Stimulated activated CD8-positive, alpha-beta memory T cell treated with anti-CD3 and anti-CD28 coated beads, Interleukin-15, amount 100 ng/mL, for 24 hours (primary cell): ENCODE results near the gene HSPA1A.
"Not testable (repeated sequence)": the region's sequence is repeated elsewhere in the genome, so short reads cannot be mapped to it uniquely, and the experiment has no call there.

ENCODE experiments used
- DNase-seq: peaks from one replicate; pipeline ENCODE4 v3.0.0-alpha.2; 2020; ENCODE audit warnings: low read depth

Gene HSPA1A

DNA sequence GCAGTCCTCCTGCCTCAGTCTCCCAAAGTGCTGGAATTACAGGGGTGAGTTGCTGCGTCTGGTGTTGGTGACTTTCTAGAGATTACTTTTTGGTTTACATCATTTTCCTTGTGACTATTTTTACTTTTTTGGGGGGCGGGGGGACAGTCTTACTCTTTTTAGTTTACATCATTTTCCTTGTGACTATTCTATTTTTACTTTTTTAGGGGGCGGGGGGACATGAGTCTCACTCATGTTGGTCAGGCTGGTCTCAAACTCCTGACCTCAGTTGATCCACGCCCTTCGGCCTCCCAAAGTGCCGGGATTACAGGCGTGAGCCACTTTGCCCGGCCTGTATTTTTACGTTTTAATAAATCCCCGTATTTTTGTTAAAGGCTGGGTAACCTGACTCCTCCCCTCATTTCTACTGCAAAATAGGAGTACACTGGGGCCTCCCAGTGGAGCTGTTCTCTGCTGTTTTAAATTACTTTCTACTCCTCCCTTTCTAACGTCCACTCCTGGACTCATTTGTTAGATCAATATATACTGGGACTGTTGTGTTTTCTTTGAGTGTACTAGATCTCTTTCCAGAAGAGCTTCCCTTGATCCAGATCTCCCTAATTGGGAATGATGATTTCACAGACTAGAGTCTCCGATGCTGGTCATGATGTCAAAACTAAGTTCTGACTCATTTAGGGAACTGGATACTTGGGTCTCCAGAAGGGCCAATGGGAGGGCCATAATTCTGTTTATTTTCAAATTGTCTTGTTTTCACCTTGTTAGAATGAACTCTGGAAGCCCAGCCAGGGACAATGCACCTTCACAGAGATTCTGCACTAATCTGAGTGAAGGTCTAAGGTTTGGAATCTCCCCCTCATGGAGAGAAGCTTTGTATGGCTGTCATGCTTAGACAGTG lies 21.4 kb downstream of the HSPA1A start:
- DNase-seq, result no peak

DNA sequence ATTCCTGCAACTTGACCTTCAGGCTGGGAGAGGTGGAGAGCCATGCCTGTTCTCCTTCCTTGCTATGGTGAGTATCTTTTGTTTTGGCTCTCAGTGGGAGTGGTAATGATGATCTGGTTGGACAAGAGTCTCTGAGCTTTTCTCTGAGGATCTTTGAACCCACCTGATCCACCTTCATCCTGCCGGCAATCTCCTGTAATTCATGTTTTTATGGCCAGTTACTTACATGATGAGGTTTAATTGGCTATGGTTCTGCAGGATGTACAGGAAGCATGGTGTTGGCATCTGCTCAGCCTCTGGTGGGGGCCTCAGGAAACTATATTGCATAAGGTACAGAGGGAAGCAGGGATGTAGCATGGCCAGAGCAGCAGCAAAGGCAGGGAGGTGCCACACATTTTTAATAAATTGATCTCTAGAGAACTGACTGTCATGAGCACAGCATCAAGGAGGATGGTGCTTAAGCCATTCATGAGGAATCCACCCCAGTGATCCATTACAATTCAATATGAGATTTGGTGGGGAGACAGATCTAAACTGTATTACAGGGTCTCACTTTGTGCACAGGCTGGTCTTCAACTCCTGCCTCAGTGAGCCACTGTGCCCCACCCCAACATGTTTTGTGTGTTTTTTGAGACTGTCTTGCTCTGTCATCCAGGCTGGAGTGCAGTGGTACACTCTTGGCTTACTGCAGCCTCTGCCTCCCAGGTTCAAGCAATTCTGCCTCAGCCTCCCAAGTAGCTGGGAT lies 22.2 kb downstream of the HSPA1A start:
- no peak for DNase-seq

- DNase-seq, result not testable (repeated sequence)
These were observed 22.8 kb downstream of the HSPA1A start for GRCh38 chr6:31838114-31838553.

DNA sequence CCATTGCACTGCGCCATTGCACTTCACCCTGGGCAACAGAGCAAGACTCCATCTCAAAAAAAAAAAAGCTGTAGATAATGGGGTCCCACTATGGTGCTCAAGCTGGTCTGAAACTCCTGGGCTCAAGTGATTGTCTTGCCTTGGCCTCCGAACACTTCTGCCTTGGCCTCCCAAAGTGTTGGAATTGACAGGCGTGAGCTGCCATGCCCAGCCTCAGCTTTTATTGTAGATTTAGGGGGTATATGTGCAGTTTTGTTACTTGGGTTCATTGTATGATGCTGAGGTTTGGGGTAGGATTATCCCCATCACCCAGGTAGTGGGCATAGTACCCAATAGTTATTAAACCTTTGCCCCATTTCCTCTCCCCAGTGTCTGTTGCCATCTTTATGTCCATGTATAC lies 23.6 kb downstream of the HSPA1A start:
- DNase-seq, result no peak

- DNase-seq, result not testable (repeated sequence)
These were observed 24.4 kb downstream of the HSPA1A start for GRCh38 chr6:31839779-31840126.

- DNase-seq, result no peak
These were observed 26.7 kb downstream of the HSPA1A start for GRCh38 chr6:31842053-31842452.

- no peak for DNase-seq
These were observed 29.2 kb downstream of the HSPA1A start for GRCh38 chr6:31844507-31844906.

GRCh38 chr6:31847276-31847978 lies 32.1 kb downstream of the HSPA1A start:
- DNase-seq, result no peak

GRCh38 chr6:31850765-31851484 lies 35.6 kb downstream of the HSPA1A start:
- no peak for DNase-seq

- no peak for DNase-seq
These were observed 36.1 kb downstream of the HSPA1A start for GRCh38 chr6:31851485-31851832.

DNA sequence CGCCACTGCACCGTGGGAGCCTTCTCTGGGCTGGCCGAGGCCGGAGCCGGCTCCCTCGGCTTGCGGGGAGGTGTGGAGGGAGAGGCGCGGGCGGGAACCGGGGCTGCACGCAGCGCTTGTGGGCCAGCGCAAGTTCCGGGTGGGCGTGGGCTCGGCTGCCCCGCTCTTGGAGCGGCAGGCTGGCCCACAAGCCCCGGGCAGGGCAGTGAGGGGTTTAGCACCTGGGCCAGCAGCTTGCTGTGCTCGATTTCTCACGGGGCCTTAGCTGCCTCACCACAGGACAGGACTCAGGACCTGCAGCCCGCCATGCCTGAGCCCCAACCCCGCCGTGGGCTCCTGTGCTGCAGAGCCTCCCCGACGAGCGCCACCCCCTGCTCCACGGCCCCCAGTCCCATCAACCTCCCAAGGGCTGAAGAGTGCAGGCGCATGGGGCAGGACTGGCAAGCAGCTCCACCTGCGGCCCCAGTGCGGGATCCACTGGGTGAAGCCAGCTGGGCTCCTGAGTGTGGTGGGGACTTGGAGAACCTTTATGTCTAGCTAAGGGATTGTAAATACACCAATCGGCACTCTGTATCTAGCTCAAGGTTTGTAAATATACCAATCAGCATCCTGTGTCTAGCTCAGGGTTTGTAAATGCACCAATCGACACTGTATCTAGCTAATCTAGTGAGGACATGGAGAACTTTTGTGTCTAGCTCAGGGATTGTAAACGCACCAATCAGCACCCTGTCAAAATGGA lies 36.8 kb downstream of the HSPA1A start:
- DNase-seq, result not testable (repeated sequence)

- not testable (repeated sequence) for DNase-seq
These were observed 42.4 kb downstream of the HSPA1A start for GRCh38 chr6:31857774-31858173.

DNA sequence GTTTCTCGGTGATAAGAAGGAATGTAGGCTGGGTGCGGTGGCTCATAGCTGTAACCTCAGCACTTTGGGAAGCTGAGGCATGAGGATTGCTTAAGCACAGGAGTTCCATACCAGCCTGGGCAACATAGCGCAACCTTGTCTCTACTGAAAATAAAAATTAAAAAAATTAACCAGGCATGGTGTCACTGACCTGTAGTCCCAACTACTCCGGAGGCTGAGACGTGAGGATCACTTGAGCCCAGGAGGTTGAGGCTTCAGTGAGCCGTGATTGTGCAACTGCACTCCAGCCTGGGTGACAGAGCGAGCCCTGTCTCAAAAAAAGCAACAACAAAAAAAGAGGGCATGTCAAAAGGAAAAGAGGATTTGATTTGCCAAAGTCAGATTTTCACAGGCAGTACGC lies 43.4 kb downstream of the HSPA1A start:
- no peak for DNase-seq

DNA sequence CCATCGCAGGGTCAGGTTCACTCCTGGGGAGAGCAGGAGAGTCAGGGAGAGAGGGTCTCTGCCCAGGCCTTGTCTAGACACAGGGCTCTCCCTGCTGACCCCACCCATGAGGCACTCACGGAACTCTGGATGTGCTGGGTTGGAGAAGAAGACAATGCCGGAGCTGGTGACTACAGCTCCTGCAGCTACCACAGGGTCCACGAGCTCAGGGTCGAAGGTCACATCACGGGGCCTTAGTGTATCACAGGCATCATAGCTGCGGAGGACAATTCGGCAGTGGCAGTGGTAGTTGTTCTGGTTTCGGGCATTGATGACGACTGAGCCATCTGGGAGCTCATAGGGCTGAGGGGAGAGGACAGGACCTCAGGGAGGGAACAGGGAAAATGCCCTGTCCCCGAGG lies 44.6 kb downstream of the HSPA1A start:
- no peak for DNase-seq

DNA sequence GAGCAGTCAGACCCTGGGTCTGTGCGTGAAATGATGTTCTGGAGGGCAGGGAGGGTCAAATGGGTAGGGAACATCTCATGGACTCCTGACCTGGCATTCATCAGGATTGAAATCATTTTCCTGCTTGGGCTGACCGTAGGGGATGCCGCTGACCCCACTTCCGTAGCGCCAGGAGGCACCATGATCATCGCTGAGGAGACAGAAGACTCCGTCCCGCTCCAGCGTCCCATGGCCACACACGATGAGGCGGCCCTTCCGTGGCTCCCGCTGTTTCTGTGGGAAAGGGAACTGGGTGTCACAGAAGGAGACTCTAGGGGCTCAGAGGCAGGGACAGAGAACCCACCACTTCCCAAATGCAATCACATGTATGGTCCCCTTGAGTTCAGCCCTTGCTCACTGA lies 45.0 kb downstream of the HSPA1A start:
- DNase-seq, result no peak

DNA sequence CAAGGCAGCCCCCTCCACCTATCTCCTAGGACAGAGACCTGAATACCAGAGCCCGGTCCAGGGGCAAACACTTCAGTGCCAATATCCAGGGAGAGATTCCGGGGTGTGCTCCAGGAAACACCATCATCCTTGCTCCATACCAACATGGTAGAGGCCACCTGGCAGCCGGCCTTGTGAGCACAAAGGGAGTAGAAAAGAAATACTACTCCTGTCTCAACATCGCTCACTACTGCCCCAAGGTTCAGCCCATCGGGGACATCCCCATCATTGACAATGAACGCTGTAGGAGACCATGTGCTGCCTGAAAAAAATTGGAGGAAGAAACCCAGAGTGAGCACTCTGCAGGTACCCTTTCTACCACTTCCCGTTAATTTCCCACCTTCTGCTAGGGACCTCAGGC lies 45.8 kb downstream of the HSPA1A start:
- DNase-seq, result no peak

DNA sequence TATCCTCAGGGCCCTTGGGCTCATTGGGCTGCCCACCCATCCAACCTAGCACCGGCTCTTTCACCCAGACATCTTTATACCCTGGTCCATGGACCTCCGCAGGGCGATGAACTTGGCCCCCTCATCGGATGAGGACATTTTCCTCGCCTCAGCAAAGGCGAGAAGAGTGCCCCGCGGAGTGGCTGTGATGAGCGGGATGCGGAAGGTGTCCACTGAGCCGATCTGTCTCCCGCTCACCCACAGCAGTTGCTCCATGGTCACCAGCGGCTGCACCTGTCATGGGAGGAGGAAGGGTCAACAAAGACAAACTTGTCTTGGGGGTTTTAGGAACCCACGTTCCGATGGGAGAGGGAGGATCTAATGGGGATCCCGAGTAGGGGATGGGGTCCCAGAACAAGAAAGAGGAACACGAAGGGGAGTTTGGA lies 46.6 kb downstream of the HSPA1A start:
- no peak for DNase-seq

DNA sequence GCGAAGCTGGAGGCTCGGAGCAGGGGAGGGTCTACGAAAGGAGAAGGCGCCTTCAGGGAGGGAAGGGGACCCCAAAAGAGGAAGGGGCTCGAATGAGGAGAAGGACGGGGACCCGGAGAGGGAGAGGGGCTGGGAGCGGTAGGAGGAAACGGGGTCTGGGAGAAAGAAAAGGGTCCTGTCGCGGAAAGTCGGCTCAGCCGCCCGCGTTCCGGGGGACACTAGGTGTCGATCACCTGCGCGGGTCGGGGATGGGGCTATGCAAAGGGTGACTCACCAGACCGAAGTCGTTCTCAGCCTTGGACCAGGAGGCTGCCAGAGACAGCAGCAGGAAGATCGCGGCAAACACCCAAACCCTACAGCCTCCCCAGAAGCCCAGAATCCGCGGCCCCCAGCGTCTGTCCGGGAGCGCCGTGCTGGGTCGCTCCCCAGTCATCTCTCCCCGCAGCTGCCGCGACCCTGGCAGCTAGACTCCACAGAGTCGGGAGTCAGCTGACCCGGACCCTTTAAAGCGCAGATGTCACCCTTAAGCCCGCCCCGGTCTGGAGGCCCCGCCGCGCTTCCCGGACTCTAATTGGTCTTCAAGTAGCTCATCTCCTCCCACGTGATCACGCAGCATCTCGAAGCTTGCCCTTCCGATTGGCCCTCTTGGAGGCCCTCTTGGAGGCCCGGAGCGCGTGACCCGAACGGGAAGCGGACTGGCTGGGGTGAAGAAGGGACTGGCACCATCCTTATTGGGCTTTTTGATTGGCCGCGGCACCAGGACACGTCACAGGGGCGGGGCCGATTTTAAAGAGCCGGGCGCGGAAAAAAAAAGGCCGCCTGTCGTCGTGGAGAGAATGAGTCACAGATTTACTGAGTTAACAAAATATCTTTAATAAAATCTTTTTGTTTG lies 47.2 kb downstream of the HSPA1A start, which contains the start of gene NEU1:
TSS of gene NEU1 (minus strand) at position 478 of the 892 bp plus-strand sequence. CDS start at position 433, 45 bp downstream.
- peak; percentile 94 for DNase-seq

DNA sequence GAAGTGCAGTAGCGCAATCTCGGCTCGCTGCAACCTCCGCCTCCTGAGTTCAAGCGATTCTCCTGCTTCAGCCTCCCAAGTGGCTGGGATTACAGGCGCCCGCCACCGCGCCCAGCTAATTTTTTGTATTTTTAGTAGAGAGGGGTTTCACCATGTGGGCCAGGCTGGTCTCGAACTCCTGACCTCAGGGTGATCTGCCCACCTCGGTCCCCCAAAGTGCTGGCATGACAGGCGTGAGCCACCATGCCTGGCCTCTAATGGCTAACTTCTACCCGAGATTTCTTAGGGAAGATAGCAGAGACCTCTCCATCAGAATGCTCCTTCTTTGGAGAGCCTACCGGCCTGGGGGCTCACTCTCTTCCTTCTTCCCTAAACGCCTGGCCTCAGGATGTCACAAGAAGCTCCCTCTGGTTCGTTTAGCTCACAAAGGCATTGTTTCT lies 48.8 kb downstream of the HSPA1A start:
- not testable (repeated sequence) for DNase-seq

DNA sequence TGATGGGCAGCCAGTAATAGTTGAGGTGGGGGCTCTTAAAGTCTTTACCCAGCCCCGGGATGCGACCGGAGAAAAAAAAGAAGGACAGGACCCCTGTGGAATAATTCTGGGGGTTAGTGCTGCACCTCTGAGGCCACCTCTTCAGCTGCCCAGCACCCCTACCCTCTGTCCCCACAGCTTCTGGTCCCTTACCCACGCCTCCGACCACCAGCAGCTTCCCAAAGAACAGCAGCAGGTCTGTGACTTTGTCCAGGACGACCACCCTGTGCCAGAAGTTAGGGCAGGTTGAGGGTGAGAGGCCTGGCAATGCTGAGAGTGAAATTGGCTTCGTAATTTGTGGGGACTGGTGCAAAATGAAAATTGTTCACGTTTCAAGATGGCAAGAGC lies 49.5 kb downstream of the HSPA1A start:
- DNase-seq, result no peak
